HG03025 (cell line): ENCODE results near the gene TLCD3A.
"Not testable (repeated sequence)": the region's sequence is repeated elsewhere in the genome, so short reads cannot be mapped to it uniquely, and the experiment has no call there.

Source experiments
- ATAC-seq: cut with Tn5 transposase; IDR thresholded peaks from one replicate; pipeline ENCODE4 v1.9.1; 2021; ENCODE audit warnings: mild to moderate bottlenecking, moderate library complexity; ENCODE audit not compliant: unreplicated experiment, low FRiP score

The TLCD3A gene

DNA sequence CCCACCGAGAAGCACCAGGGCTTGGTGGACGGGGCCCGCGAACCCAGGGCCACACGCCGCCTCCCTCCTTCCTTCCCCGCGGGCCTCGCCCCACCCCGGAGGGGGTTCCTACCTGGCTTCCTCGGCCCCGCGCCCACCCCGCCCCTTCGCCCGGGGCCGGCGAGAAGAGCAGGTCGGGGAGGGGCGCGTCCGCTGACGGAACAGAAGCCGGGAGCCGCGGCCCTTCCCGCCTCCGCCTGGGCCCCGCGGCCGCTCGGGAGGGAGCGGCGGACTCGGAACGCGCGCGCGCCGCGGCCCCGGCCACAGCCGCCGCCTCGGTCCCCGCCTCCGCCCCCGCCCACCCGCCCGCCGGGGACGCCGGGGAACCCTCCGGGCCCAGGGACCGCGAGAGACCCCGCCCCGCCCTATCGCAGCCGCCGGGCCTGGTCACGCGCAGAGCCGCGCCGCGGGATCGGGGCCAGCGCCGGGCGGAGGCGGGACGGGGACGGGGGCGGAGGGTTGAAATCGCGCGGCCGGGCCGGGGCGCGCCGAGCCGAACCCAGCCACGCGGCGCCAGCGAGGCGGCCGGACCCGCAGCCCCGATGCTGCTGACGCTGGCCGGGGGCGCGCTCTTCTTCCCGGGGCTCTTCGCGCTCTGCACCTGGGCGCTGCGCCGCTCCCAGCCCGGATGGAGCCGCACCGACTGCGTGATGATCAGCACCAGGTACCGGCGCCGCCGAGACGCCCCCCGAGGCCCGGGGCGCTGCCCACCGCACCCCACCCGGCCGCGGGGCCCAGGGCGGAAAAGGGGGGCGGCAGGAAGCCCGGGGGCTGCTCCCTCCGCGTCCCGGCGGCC is at the start of gene TLCD3A:
TLCD3A (plus strand) TSS at position 530 of the 835 bp plus-strand sequence; CDS start at position 582, 52 bp downstream.
- peak; percentile 50 for ATAC-seq

DNA sequence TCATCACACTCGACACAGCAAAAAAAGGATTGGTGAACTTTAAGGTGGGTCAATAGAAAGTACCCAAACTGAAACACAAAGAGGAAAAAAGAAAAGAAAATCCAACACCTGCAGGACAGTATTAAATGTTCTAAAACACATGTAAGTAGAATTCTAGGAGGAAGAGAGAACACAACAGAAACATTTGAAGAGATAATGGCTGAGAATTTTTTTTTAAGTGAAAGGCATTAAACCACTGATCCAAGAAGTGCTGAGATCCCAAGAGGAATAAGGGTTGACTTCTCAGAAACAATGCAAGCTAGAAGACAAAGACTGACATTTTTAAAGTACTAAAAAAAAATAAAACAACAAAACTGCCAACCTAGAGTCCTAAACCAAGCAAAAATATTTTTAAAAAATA is 49.4 kb upstream of the TLCD3A start:
- ATAC-seq = no peak

DNA sequence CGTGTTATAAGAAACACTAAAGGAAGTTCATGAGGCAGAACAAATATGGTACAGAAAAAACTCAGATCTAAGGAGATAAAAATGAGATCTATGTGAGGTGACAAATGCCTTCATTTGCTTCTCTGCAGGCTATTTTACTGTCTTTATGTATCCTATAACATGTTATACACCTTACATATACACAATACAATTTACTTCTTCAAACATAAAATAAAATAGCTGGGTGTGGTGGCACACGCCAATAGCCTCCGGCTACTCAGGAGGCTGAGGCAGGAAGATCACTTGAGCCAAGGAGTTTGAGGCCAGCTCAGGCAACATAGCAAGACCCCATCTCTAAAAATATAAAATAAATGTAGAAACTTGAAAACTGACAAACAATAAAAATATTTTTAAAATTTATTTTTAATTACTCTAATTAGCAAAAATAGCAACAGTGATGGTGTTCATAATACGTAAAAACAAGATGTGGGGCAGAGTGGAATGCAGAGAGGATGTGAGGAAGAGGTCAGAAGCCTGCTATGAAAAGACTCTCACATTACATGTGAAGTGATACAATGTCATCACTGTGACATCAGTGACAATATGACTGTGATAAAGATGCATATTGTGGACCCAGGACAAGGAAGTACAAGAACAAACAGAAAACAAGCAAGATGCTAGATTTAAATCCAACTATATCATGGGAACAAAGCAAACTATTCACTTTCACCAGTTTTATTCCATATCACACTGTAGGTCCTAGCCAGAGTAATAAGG is 48.7 kb upstream of the TLCD3A start:
- no peak for ATAC-seq

DNA sequence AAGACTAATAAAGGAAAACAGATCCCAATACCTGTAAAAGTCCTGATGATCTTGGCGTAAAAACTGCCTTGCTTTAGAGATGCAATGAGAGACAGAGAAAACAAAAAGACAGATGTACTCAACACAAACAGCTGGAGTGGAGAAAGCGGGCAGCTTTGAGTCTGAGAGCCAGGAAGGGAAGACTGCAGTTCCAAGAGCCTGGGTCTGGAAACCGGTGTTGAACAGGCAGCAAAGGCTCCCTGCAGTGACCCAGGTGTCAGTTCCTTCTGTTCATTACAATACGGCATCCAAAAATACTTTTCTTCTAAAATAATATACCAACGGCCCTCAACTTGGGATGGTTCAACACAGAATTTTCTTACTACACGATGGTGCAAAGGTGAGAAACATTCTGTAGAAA is 47.4 kb upstream of the TLCD3A start:
- ATAC-seq = no peak

DNA sequence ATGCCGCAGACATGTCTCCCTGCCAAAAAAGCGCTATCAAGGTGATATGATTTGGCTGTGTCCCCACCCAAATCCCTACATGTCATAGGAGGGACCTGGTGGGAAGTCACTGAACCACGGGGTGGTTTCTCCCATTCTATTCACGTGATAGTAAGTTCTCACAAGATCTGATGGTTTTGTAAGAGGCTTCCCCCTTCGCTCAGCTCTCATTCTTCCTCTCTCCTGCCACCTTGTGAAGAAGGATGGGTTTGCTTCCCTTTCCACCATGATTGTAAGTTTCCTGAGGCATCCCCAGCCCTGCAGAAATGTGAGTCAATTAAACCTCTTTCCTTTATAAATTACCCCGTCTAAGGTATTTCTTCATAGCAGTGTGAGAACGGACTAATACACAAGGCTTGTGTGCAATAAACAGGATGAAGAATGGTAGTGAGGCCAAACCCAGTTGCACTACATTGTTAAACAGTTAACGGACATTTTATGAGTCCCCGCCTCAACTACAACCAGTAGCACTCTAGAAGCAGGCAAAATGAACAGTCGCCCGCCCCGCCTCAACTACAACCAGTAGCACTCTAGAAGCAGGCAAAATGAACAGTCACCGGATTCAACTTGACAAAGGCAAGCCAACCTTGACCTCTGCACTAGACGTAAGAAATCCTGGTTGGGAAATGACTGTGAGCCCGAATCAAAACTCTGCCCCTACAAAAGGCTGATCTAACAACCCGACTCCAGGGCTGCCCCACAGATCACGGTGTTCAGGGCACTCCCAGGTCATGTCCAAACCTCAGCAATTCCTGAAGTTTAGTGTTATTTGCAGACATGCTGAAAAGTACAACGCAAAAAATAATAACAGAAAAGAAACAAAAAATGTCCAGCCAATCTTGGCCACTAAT is 44.1 kb upstream of the TLCD3A start:
- ATAC-seq = no peak

DNA sequence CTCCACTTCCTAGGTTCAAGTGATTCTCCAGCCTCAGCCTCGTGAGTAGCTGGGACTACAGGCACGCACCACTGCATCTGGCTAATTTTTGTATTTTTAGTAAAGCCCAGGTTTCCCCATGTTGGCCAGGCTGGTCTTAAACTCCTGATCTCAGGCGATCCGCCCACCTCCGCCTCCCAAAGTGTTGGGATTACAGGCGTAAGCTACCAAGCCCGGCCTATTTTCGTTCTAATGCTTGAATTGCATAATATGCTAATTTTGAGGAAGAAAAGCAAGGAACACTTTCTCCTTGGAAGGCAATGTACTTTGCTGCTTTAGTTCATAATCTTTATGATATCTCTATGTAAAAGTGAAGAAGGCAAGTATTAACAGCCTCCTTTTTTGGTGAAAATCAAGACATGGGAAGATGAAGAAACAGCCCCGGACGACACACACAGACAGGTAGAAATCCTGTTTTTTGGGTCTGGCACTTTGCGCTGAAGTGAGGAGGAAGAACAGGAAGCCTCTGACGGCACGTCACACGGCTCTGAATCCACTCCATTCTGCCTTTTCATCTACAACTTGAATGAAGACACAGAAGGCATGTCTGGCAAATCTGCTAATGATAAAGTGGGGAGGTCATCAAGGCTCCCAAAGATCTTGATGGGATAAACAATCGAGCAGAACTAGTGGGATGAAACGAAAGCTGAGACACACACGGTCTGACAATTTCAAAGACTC is 42.7 kb upstream of the TLCD3A start:
- ATAC-seq = no peak

DNA sequence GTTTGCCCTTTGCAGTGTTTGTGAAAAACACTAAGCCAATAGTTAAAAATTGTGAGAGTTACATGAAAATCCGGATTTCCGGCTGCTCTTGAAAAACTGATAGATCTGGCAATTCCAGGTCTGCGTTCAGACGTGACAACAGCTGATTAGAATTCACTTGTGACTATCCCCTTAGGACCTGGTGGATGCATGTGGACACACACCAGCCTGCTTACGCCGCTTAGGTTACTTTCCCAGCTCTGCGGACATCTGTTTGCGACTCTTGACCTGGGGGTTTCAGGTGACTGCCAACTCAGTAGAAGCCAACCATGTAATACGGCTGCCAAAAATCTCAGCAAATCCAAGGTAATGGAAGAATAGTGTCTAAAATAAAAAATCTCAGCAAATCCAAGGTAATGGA is 42.0 kb upstream of the TLCD3A start:
- ATAC-seq = no peak

DNA sequence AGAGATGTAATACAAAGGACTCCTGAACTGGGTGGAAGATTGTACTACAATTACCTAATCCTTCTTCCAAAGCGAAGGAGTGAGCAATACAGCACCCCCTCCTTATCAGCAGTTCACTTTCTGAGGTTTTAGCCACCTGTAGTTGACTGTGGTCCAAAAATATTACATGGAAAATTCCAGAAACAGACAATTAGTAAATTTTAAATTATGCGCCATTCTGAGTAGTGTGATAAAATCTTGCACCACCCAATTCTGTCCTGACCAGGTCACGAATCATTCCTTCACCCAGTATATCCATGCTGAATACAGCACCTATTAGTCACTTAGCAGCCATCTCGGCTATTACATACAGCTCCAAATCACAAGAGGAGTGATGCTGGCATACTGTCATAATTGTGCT is 41.0 kb upstream of the TLCD3A start:
- ATAC-seq = no peak

DNA sequence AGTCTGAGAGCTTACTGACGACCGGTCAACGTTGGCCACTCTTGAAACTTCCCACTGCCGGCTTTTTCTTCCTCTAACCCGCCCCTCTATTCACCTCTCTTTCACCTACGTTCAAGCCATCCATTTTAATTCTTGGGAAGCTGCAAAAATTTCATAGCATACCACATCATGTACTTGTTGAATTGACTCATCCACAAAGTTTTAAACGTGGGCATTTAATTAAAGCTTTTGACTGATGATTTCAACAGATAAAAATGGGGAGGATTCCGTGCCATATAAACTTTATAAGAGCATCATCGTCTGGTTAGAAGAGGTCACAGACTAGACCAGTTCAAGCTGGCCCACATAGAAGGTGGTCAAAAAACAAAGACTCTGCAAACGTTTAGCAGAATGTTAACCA is 40.3 kb upstream of the TLCD3A start:
- no peak for ATAC-seq

DNA sequence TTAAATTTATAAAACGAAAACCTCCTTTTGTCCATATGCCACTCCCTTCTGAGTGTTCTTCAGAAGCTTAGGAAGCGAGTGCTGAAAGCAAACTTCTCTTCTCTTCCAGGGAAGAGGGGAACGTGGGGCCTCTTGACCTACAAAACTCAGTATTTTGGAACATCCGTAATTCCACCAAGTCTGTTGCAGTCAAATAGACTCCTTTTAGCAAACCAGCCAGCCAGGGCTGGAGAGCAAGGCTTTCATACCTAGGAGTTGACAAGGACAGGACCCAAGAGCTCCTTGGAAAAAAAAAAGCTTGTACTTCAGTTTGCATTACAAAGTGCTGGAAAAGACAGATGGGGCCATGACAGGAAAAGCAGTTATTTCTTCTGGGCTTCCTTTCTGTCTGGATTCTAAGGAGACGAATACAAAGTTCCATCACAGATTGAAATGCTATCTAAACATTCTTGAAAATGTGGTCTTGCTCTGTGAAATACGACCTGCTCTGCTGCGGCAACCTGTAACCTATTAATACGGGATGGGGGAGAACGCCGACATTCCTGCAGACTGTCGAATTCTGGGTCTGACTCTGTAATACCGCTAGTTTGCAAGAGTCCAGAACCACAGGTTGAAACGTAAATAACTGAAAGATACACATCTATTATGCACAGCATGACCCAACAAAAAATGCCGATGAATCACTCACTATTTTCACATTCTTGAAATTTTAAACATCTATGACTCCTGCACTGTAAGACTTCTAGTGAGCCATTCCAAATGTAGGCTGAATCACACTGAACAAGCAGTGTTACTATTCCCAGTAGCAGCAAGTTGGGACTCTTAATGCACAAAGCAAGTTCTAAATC is 38.4 kb upstream of the TLCD3A start:
- ATAC-seq = no peak

DNA sequence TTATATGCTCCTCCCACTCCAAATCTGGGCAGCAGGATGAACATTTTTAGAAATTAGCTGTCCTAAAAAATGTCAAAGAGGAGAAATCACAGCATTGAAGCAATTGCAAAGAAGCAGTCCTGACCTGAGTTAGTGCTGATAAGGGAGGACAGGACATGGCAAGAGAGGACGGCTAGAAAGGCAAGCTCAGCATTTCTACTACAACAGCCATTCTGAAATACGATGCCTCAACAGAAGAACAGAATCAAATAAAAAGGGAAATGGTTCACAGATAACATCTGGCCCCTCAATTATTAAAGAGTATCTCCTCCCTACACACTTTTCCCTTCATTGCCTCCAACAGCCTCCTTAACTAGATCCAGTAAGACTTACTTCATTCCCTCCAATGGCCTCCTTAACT is 36.0 kb upstream of the TLCD3A start:
- no peak for ATAC-seq

DNA sequence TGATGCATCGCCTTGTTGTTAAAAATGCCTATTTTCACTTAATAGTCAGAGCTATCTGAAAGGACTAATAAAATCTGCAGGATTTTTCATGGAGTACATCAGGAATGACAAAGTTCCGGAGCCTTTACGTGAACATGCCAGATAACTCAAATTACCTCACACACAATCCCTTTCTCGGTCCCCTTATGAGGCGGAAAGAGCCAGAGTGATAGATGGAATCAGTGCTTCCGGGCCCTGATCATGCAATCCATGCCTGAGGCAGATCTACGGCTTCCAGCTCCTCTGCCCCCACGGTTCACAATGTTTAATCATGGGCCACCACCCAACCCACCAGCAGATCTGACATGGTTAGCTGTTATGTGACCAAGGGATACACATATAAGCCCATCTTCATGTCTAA is 34.7 kb upstream of the TLCD3A start:
- no peak for ATAC-seq

DNA sequence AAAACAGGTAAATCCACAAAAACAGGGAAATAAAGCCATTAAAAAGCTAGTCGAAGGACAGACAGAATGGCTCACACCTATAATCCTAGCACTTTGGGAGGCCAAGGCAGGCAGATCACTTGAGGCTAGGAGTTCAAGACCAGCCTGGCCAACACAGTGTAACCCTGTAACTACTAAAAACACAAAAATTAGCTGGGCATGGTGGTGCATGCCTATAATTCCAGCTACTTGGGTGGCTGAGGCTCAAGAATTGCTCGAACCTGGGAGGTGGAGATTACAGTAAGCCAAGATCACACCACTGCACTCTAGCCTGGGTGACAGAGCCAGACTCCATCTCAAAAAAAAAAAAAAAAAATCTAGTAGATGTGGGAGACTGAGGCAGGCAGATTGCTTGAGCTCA is 34.3 kb upstream of the TLCD3A start:
- ATAC-seq = not testable (repeated sequence)

DNA sequence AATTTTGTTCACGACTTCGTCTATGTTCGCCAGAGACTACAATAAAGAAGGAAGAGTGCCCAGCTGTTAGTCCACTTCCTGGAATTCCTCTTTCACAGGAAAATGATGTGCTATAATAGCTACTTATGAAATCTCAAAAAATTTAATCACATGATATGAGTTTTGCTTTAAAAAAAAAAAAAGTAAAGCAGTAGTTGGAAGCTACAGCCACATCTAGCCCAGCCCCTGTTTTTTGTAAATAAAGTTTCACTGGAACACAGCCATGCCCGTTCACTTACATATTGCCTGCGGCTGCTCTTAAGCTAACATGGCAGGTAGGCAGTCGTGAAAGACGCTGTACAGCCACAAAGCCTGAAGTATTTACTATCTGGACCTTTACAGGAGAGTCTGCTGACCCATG is 33.1 kb upstream of the TLCD3A start:
- ATAC-seq = no peak

DNA sequence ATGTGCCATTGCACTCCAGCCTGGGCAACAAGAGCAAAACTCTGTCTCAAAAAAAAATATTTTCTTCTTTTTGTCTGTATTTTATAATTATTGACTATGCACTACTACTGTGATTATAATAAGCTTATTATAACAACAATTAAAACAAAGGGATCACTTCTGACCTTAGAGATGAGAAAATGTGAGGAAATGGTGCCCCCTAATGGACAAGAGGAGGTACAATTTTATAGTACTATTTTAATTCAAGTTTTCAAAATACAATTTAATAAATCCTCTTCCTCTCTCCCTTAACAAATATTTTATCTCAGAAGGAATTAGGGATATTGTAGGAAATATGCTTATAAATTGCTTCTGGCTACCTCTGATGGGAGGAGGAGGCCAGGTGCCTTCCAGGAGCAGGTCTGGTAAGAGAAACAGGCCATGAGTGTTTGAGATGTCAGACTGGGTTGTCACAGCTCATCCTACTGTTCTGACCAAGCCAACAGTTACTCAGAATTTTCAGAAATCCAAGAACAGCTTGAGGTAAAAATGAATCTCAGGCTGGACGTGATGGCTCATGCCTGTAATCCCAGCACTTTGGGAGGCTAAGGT is 31.8 kb upstream of the TLCD3A start:
- ATAC-seq = no peak

DNA sequence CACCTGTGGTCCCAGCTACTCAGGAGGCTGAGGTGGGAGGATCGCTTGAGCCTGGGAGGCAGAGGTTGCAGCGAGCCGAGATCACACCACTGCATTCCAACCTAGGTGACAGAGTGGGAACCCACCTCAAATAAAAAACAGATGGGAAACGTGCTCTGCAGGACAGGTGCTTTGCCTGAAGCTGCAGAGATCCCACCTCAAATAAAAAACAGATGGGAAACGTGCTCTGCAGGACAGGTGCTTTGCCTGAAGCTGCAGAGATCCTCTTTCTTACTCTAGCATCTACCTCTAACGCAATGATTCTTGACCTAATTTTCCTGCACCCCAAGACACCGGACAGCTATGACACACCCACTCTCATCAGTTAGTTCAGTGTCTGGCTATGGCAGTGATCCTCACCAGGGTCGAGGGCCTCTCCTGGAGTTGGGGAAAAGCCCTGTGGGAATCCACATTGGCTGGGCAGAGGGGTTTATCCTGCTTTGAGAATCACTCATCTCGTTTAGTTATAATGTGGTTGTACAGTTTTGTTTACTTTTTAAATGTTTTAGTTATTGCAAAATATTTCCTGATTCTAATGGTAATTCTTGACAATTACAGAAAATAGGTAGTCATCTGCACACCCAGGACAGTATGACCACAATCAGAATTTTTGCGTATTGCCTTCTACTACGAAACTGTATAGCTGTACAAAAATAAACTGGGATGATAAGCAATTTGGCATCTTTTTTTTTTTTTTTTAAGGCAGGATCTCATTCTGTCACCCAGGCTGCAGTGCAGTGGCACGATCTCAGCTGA is 29.1 kb upstream of the TLCD3A start:
- no peak for ATAC-seq

DNA sequence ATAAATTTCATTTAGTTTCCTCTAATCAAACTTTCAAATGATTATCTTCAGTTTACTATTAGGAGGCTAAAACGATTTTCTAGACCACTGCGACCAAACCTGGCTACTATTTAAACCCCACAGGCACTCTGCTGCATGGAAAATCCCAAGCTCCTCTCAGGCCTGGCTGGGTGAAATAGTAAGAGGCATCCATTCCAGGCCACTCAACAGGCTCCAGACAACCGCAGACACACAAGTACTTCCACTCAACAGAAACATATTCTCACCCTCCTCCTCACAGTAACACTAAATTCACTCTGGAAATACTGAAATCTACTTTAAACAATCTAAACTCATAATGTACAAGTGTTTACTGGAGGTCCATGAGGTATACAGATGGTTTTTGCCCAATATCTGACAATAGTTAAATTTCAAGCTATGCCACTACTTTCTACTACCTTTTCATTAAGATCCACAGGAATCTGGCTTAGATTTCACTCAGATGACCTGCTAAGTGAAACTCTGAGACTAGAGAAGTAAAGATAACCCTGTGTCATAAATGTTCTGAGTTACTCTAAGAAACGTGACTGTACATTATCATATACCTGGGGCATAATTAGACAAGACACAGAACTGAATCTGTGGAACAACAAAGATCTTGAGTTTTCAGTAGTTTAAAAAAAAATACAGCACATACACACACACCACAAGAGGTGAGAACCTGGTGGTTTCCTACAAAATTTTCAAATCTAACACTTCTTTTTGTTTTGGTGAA is 28.1 kb upstream of the TLCD3A start:
- ATAC-seq = no peak

DNA sequence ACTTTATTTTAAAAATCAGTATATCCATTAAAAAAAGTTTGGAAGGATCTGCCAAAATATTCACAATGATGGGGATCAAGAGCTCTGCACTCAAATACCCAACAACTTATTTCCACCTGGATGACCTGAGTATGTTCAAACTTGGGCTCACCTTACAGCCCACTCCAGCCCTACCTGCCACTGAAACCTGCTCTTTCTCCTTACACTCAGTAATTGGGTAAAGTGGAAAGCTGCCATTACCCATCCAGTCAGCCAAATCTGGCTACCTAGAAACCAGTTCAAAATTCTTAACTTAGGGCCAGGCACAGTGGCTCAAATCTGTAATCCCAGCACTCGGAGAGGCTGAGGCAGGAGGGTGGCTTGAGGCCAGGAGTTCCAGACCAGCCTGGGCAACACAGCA is 27.4 kb upstream of the TLCD3A start:
- no peak for ATAC-seq
